ENCODE measurements around the gene TMEM132C. TPM values are rescaled to one million over a fixed set of nuclear protein-coding genes. Genes with fewer than 3 reads are reported as not detected.

Gene TMEM132C
- total and polyA plus RNA-seq, 11 donors: 0.05 to 5.9 (median 0.85) TPM

- intact Hi-C loops (cut with DNase I): no loop called here
- Histone ChIP-seq H3K4me1 (peaks cover 0 to 19% (median 0%) of the 10 kb centered on the region in 12 donors), H3K27ac (no peak overlapping the region), H3K4me3 (no peak overlapping the region), H3K9me3 (peaks cover 0 to 11% (median 3%) of the 10 kb centered on the region in 12 donors), H3K36me3 (no peaks in the 10 kb centered on the region), H3K27me3 (peaks cover 0 to 4% (median 0%) of the 10 kb centered on the region in 9 donors)
- whole genome bisulfite sequencing, 4 donors: 59 to 67% (median 63%) methylated on average over 5 of the region's 5 CpGs
- no peak for TF ChIP-seq CTCF (IDR thresholded peaks at IDR 0.05)
- TF ChIP-seq POLR2A (IDR thresholded peaks at IDR 0.05): no peak
- ATAC-seq: no peak
- DNase-seq: no peak
Measured at GRCh38 chr12:128318341-128318740, 51.4 kb downstream of the TMEM132C start.

DNA sequence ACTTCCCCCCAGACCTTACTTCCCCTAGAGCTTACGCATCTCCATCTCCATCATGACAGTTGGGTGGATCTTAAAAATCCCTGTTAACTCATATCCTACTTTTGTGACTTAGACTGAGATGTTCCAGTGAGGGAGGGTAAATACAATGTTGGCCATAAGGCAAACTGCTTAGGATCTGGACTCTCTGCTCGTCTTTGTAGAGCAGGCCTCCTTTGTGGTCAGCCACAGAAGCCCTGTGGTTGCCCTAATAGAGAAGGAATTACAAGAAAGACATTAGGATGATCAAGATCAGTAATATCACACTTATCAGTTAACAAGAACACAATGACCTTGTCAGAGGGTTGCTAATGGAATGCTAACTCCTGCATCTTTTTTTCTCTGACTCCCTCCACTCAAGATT lies 52.0 kb downstream of the TMEM132C start:
- Histone ChIP-seq H3K9me3 (peaks cover 0 to 11% (median 3%) of the 10 kb centered on the region in 12 donors), H3K4me3 (no peak overlapping the region), H3K27me3 (no peaks in the 10 kb centered on the region), H3K4me1 (peaks cover 0 to 19% (median 0%) of the 10 kb centered on the region in 12 donors), H3K27ac (no peak overlapping the region), H3K36me3 (no peaks in the 10 kb centered on the region)
- intact Hi-C loops (cut with DNase I): no loop called here
- WGBS, 4 donors: 58 to 66% (median 63%) methylated on average over 2 of the region's 2 CpGs
- TF ChIP-seq POLR2A (IDR thresholded peaks at IDR 0.05) (no peak), CTCF (IDR thresholded peaks at IDR 0.05) (no peak)
- ATAC-seq (no peak), DNase-seq (no peak)

DNA sequence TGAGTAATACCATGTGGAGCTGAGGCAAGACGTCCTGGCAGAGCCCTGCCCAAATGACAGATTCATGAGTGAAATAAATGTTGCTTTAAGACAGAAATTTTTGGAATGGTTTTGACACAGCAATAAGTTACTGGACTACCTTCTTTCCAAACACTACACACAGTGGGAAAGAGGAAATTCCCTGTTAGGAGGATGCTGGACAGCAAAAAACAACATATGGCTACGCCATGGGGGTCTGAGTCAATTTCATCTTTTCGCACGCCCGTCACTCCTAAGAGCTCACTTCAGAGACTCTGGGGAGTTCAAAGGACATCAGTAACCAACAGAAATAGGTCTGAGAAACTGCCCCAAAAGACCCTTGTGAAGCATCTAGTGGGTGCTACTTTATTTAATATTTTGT lies 55.4 kb downstream of the TMEM132C start:
- H3K36me3 ChIP-seq: no peaks in the 10 kb centered on the region
- TF ChIP-seq CTCF (IDR thresholded peaks at IDR 0.05) (no peak), POLR2A (IDR thresholded peaks at IDR 0.05) (no peak)
- no peak overlapping the region for H3K27ac ChIP-seq
- intact Hi-C loops (cut with DNase I): loop anchor here in 1 of 10 donors (10.0 kb wide), 1 partner anchor 58 kb away; the partner anchor contains the start of gene TMEM132C
- ATAC-seq (no peak), DNase-seq (no peak)
- H3K4me1 ChIP-seq: peaks cover 0 to 8% (median 0%) of the 10 kb centered on the region in 12 donors
- no peak overlapping the region for H3K4me3 ChIP-seq
- peaks cover 0 to 11% (median 3%) of the 10 kb centered on the region in 12 donors for H3K9me3 ChIP-seq
- peaks cover 0 to 10% (median 0%) of the 10 kb centered on the region in 9 donors for H3K27me3 ChIP-seq
- WGBS, 4 donors: 83 to 85% (median 85%) methylated on average over 5 of the region's 5 CpGs

DNA sequence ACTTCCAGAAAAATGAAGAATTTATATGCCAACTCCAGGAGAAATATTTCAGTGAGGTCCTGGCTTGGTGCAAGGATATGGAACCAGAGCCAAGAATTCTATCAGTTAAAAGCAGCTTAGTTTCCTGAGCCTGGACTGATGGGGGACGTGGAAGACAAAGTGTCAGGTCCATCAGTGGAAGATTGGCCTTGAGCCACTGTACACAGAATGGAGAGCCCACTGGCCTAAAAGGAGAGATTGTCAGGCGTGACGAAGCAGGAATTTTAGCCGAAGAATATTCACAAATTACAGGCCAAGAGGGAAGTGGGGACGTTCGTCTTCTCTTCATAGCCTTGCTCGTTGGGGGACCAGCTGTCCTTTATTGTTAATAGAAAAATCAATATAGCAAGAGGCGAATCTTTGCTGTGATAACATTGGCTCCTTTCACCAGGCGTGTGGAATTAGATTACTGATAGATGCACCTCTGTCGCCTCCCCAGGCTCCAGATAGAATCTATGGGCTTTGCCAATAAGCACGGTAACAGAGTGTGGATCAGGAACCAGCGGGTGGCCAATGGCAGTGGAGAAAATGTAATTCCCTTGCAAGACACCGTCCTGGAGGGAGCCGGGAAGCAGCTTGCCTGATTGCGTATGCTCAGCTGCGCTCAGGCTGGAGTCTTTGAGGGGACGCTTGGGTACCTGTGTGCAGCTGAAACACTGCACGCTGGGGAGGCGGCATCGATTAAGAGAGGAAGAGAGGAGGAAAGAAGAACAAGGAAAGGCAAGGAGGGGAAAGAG lies 56.4 kb downstream of the TMEM132C start:
- H3K9me3 ChIP-seq: peaks cover 0 to 11% (median 3%) of the 10 kb centered on the region in 12 donors
- no peak for DNase-seq
- H3K4me3 ChIP-seq: no peak overlapping the region
- H3K4me1 ChIP-seq: no peaks in the 10 kb centered on the region
- no peaks in the 10 kb centered on the region for H3K36me3 ChIP-seq
- WGBS, 4 donors: 40 to 45% (median 44%) methylated on average over 20 of the region's 20 CpGs
- no peak for TF ChIP-seq CTCF (IDR thresholded peaks at IDR 0.05)
- peak in 2 of 4 donors; percentile 29 to 30 for ATAC-seq
- no peak overlapping the region for H3K27ac ChIP-seq
- H3K27me3 ChIP-seq: peaks cover 0 to 10% (median 0%) of the 10 kb centered on the region in 9 donors
- intact Hi-C loops (cut with DNase I): loop anchor here in 1 of 10 donors (10.0 kb wide), 1 partner anchor 59 kb away; the partner anchor contains the start of gene TMEM132C

Measured in heart left ventricle (tissue), 16 donors.